Measurements from ENCODE around the gene CYB5D1. TPM values are rescaled to one million over a fixed set of nuclear protein-coding genes. Genes with fewer than 3 reads are reported as not detected.

CYB5D1 gene
- total RNA-seq, 1 donor from 2014 or later: 9.2 TPM

DNA sequence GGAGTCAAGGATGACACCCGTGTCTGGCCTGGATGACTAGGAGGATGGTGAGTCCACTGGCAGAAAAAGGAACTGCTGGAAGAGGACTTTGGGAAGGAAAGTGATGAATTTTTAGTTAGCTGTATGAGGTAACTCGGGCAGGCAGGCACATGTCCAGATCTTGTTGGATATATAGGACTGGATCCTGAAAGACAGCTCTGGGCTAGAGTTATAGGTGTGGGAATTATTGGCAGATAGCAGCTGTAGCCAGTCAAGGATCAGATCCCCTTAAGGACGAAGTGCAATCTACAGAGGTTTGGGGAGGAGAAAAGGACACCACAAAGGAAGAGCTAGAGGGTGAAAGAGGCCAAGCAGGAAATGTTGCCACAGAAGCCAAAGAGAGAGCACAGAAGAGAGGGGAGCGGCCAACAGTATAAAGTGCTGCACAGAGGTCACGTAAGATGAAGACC lies 10.1 kb downstream of the CYB5D1 start:
- no peak for DNase-seq
- Mint-ChIP-seq H3K4me3 (ENCODE audit: unreplicated experiment) (peak overlapping the region; percentile 56), H3K36me3 (ENCODE audit: unreplicated experiment) (peaks cover 8% of the 10 kb centered on the region), H3K27me3 (ENCODE audit: unreplicated experiment) (peaks cover 7% of the 10 kb centered on the region), H3K27ac (ENCODE audit: unreplicated experiment) (no peak overlapping the region), H3K4me1 (ENCODE audit: low read depth, unreplicated experiment) (peaks cover under 1% of the 10 kb centered on the region), H3K9me3 (ENCODE audit: unreplicated experiment) (no peaks in the 10 kb centered on the region)
- TF ChIP-seq, protein P1, sequence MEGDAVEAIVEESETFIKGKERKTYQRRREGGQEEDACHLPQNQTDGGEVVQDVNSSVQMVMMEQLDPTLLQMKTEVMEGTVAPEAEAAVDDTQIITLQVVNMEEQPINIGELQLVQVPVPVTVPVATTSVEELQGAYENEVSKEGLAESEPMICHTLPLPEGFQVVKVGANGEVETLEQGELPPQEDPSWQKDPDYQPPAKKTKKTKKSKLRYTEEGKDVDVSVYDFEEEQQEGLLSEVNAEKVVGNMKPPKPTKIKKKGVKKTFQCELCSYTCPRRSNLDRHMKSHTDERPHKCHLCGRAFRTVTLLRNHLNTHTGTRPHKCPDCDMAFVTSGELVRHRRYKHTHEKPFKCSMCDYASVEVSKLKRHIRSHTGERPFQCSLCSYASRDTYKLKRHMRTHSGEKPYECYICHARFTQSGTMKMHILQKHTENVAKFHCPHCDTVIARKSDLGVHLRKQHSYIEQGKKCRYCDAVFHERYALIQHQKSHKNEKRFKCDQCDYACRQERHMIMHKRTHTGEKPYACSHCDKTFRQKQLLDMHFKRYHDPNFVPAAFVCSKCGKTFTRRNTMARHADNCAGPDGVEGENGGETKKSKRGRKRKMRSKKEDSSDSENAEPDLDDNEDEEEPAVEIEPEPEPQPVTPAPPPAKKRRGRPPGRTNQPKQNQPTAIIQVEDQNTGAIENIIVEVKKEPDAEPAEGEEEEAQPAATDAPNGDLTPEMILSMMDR (IDR thresholded peaks at IDR 0.05; ENCODE audit: partially characterized antibody, unreplicated experiment): no peak

DNA sequence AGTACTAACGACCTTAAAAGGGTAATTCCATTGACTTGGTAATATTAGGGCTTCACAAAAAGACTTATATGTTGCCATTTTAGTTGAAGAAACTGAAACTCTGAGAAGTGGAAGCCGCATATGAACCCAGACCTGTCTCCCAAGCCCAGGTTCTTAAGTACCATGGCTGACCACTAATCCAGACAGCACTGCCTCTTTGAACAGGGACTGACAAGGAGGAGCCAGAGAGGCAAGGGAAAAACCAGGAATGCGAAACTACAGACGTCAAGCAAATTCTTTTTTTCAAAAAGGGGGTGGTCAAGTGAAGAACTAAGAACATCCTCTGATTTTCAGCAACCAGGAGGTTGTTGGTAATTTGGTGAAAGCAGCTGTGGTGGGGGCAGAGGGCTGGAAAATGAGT lies 15.2 kb downstream of the CYB5D1 start:
- H3K27ac Mint-ChIP-seq (ENCODE audit: unreplicated experiment): no peak overlapping the region
- no peaks in the 10 kb centered on the region for H3K4me1 Mint-ChIP-seq (ENCODE audit: low read depth, unreplicated experiment)
- H3K4me3 Mint-ChIP-seq (ENCODE audit: unreplicated experiment): no peak overlapping the region
- H3K36me3 Mint-ChIP-seq (ENCODE audit: unreplicated experiment): peaks cover 1% of the 10 kb centered on the region
- H3K9me3 Mint-ChIP-seq (ENCODE audit: unreplicated experiment): no peaks in the 10 kb centered on the region
- TF ChIP-seq, protein P1 (IDR thresholded peaks at IDR 0.05; ENCODE audit: partially characterized antibody, unreplicated experiment): no peak
- peaks cover 2% of the 10 kb centered on the region for H3K27me3 Mint-ChIP-seq (ENCODE audit: unreplicated experiment)
- DNase-seq: no peak

DNA sequence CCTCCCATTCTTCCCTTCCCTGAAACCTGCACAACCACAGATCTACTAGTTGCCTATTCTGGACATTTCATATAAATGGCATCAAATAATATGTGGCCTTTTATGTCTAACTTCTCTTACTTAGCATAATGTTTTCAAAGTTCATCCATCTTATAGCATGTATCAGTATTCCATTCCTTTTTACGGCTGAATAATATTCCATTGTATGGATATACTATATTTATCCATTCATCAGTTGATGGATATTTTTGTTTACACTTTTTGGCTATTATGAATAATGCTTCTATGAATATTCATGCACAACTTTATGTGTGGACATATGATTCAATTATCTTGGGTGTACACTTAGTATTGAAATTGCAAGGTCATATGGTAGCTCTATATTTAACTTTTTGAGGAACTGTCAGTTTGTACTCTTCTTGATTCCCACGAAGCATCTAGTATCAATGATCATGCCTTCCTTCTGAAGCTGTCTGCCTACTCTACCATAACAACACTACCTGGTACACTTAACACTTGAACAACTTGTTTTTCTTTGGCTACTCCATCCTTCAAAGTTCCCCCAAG lies 18.1 kb downstream of the CYB5D1 start:
- TF ChIP-seq, protein P1 (IDR thresholded peaks at IDR 0.05; ENCODE audit: partially characterized antibody, unreplicated experiment): no peak
- no peaks in the 10 kb centered on the region for H3K9me3 Mint-ChIP-seq (ENCODE audit: unreplicated experiment)

DNA sequence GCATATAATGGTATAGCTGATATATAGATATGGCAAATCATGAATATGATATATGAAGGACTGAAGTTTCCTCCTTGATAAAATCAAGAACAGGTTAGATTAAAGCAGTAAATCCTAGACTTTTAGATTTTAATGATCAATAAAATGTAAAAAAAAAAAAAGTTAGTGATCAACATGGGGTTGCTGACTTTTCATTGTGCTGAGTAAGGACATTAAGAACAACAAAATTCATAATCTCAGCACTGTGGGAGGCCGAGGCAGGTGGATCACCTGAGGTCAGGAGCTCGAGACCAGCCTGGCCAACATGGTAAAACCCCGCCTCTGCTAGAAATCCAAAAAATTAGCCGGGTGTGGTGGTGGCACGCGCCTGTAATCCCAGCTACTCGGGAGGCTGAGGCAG lies 20.4 kb downstream of the CYB5D1 start:
- Mint-ChIP-seq H3K27me3 (ENCODE audit: unreplicated experiment) (no peaks in the 10 kb centered on the region), H3K9me3 (ENCODE audit: unreplicated experiment) (no peaks in the 10 kb centered on the region), H3K4me1 (ENCODE audit: low read depth, unreplicated experiment) (no peaks in the 10 kb centered on the region), H3K36me3 (ENCODE audit: unreplicated experiment) (no peaks in the 10 kb centered on the region), H3K4me3 (ENCODE audit: unreplicated experiment) (no peak overlapping the region), H3K27ac (ENCODE audit: unreplicated experiment) (no peak overlapping the region)
- no peak for DNase-seq
- TF ChIP-seq, protein P1 (IDR thresholded peaks at IDR 0.05; ENCODE audit: partially characterized antibody, unreplicated experiment): no peak

More for the DNA sequence above, 18.1 kb downstream of the CYB5D1 start:
- no peak overlapping the region for H3K27ac Mint-ChIP-seq (ENCODE audit: unreplicated experiment)
- DNase-seq: no peak
- H3K4me1 Mint-ChIP-seq (ENCODE audit: low read depth, unreplicated experiment): no peaks in the 10 kb centered on the region
- peaks cover 2% of the 10 kb centered on the region for H3K27me3 Mint-ChIP-seq (ENCODE audit: unreplicated experiment)
- no peak overlapping the region for H3K4me3 Mint-ChIP-seq (ENCODE audit: unreplicated experiment)
- no peaks in the 10 kb centered on the region for H3K36me3 Mint-ChIP-seq (ENCODE audit: unreplicated experiment)

DNA sequence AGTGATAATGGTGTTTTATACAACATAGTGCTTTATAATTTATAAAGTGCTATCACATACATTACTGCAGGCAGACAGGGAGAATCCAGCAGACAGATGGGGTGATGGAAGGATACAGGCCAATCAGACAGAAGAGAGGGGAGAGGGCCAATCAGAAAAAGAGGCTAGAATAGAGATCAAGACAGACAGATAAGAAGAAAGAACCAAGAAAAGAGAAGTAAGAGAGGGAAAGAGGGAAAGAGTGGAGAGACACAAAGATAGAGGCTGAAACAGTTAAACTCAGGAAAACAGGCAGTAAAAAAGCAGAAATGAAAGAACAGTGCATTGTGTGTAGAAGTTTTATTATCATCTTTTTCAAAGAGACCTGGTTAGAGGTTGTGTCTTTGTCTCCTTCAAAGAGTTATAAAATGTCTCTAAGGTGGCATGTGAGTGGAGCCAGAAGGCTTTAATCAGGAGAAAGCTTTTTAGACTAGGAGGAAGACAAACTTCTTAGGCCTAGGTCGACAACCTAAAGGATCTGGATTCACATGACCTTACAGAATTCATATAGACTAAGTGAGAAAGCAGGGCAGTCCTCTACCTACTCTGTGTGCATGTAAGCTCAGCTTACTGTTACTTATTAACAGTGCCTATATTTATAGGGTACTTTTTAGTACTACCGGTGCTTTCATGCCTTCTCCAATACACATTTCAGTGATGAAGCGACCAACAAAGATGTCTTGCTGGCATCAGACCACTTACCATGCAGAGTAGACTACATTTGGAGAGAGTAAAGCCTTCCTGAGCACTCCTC lies 22.5 kb downstream of the CYB5D1 start:
- H3K4me3 Mint-ChIP-seq (ENCODE audit: unreplicated experiment): no peak overlapping the region
- H3K36me3 Mint-ChIP-seq (ENCODE audit: unreplicated experiment): no peaks in the 10 kb centered on the region
- no peaks in the 10 kb centered on the region for H3K27me3 Mint-ChIP-seq (ENCODE audit: unreplicated experiment)
- H3K4me1 Mint-ChIP-seq (ENCODE audit: low read depth, unreplicated experiment): no peaks in the 10 kb centered on the region
- no peaks in the 10 kb centered on the region for H3K9me3 Mint-ChIP-seq (ENCODE audit: unreplicated experiment)
- DNase-seq: no peak
- TF ChIP-seq, protein P1 (IDR thresholded peaks at IDR 0.05; ENCODE audit: partially characterized antibody, unreplicated experiment): no peak
- H3K27ac Mint-ChIP-seq (ENCODE audit: unreplicated experiment): no peak overlapping the region

Data from glutamatergic neuron (in vitro differentiated cells).